Posterior vena cava (tissue), 2 donors: Measurements from ENCODE around the gene TTLL5. TPM values are rescaled to one million over a fixed set of nuclear protein-coding genes. Genes with fewer than 3 reads are reported as not detected.

Experiments used
- DNase-seq: peaks from one replicate; pipeline ENCODE4 v3.0.0-alpha.2; 2020; ENCODE audit warnings: low spot score
- intact Hi-C, 2 donors: fragments of 100-400 bp; cut with DNase I; formaldehyde crosslinking; loops; one replicate each; pipeline versions ENCODE4 v1.14.1 to v1.14.2; 2022 to 2023
- total RNA-seq, 2 donors: library from RNA; stranded (reverse); fragmentation: NEBNext Ultra II Directional; extraction: Animal tissue kit (Norgen Biotek cat#: 25700); gene quantifications; one replicate each; pipeline ENCODE4 v1.2.1, GENCODE V29; 2021
- donor health status: DM: yes; HTN: yes; CAD: no.
- donor health status: DM: yes; HTN: yes; CAD: no.

Gene TTLL5
- total RNA-seq, 2 donors from 2014 or later, result 26.9 to 28.5 TPM

DNA sequence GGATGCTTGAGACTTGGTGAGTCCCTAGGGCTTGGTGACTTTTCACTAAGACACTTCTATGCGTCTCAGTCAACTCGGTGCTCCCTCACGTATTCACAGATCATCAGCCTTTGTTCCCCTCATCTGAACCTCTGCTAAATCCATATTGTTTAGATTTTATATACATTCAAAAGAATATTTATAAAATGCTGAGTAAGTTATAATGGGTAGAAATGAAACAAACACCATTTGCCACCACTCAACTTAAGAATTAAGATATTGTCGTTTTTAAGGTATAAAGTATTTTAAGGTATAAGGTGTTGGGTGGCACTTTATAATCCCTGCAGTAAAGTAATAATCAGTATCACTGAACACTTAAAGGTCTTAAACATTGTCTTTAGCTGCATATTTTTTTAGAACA lies 103.0 kb downstream of the TTLL5 start:
- no peak for DNase-seq
- intact Hi-C loops, result no loop called here

DNA sequence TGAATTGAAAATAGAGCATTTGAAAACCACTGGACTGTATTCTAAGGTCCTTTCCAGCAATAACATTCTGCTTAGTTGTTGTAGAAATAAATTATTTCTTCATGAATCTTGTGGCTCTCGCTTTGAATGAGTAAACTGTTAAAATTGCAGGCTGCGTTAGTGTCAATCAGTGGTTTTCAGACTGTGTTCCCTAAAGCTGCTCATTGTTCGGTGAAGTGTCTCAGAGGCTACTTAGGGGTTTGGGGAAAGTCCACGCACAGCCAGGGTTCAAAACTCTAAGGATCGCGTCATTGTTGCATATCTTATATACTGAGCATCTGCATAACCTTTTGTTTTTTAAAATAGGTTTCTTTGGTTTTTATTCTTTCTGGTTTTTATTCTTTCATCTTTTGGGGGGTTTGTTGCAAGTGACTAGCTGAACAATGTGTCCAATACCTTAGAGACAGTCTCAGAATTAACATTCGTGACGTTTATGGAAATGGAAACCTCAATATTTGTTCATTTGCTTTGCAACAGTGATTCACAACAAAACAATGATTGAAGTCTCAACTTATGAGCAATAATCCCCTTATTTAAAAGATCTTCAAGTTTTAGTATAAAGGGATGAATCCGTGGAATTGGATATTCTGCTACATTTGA lies 108.1 kb downstream of the TTLL5 start:
- intact Hi-C loops, result no loop called here
- no peak for DNase-seq

DNA sequence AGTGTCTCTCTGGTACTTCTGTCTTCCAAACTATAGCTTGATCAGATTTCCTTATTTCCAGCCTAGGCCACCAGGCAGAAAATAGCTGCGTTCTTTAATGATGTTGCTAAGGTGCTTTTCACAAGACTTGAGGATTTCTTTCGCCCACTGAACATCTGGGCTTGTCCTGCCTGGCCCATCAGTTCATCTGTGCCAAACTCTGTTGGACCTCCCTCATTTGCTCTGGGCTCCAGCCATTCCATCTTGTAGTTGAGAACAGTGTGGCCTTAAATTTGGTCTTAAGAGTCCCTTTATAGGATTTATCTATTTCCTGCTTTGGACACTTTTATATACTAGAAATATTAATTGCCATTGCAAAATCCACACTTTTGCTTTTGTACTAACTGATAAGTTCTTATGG lies 109.6 kb downstream of the TTLL5 start:
- intact Hi-C loops, result no loop called here
- DNase-seq, result no peak

DNA sequence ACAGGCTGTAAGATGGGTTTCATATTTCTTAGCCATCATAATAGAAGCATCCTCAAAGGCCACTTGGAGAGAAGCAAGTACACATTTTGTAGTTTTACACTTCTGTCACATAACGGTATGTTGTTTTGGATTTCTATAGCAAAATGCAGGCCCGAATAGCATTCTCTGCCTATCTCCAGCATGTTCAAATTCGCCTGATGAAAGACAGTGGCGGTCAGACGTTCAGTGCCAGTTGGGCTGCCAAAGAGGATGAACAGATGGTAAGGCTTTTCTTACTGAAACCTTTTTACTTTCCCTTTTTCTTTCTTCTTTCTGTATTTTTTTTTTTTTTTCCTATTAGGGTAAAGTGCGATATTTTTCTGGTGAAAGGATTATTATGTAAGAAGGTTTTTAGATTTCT lies 110.5 kb downstream of the TTLL5 start:
- intact Hi-C loops, result no loop called here
- DNase-seq, result no peak

DNA sequence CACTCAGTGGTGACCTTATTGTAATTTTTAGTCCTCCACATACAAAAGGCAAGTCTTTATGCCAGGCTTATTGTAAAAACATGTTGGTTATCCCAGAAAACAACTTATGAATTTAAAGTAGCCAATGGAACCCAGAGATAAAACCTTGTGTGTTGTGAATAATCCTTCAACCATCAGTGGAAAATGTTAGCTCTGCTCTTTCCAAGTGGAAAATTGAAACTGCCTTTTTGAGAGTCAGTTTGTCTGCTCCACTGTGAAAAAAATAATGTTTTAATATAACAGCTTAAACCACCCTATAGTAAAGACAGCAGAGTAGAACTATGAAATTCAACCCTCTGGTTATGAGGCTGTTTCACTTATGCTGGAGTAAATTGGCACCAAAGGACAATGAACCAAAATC lies 112.0 kb downstream of the TTLL5 start:
- DNase-seq, result no peak
- intact Hi-C loops, result no loop called here

DNA sequence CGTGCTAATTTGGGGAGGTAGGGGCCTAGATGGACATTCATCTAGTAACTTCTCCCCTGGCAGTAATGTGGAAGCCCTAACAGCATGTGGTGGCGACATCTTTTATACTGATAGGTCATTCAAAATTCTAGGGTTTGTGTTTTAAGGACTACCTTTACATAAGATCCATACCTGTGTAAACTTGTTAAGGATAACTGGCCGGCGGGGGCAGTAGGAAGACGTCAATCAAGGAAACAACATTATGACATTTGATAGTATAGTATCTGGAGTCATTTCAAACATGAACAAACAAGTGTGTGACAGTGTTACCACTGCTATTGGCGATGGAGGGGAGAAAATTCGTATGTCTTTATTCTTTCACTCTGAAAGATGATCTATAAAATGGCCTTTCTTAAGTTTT lies 120.0 kb downstream of the TTLL5 start:
- intact Hi-C loops, result no loop called here

DNA sequence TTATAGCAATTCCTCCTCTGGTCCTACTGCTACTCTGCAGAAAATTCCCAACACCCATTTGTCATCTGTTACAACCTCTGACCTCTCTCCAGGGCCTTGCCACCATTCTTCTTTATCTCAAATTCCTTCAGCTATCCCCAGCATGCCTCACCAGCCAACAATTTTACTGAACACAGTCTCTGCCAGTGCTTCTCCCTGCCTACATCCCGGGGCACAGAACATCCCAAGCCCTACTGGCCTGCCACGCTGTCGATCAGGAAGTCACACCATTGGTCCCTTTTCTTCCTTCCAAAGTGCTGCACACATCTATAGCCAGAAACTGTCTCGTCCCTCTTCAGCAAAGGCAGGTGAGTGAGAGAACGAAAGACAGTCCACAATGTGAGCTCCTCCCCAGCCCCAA lies 122.1 kb downstream of the TTLL5 start:
- no peak for DNase-seq
- intact Hi-C loops, result no loop called here

More for the DNA sequence above, 120.0 kb downstream of the TTLL5 start:
- no peak for DNase-seq

DNA sequence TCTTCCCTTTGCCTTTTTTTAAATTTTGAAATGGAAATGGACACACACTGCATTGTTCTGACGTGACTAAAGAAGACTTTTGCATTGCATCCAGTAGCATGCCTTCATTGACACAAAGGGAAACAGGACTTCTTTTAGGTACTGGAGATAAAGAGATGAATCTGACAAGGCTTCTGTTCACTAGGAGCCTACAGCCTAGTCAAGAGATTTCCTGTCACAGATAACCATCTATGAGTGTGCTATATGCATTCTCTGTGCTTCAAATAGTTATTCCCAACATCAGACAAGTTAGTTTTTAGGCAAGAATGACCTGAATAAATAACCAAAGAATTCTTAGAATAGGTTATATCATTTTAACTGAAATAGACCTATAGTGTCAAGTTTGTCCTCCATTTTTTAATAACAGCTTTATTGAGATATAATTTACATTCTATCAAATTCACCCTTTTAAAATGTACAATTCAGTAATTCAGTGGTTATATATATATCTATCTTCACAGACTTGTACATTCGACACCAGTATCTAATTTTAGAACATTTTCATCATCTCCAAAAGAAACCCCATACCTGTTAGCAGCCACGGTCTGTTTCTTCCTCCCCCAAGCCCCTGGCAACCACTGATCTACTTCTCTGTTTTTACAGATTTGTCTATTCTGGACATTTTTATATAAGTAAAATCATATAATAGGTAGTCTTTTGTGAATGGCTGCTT lies 122.7 kb downstream of the TTLL5 start:
- intact Hi-C loops, result no loop called here
- DNase-seq, result no peak

DNA sequence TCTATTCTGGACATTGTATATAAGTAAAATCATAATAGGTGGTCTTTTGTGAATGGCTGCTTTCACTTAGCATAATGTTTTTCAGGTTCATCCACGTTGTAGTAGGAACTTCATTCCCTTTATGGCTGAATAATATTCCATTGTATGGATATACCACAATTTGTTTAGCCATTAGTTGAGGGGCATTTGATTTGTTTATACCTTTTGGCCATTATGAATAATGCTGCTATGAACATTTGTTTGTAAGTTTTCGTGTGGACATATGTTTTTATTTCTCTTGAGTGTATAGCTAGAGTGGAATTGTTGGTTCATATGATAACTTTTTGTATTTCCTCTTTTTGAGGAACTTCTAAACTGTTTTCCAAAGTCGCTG lies 123.3 kb downstream of the TTLL5 start:
- intact Hi-C loops, result no loop called here
- DNase-seq, result no peak

DNA sequence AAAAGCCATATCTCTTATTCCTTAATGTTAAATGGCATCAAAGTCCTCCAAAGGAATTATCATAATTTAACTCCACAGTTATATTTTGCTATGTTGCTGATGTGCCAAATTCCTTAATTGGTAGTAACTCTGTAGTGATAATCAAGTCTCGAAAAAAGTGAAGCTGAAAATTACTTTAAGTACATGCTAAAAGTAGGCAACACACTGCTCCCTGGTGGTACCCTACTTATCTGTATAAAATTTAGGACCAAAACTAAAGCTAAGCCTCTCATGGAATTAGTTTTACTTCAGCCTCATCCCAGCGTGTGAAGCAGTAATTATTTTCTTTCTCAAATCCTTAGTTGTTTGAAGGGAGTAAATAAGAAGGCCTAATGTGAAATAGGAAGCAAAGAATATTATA lies 132.8 kb downstream of the TTLL5 start:
- intact Hi-C loops, result loop anchor here (1.0 to 10.0 kb wide), 3 partner anchors 79 to 187 kb away; partner anchors contain the start of gene TGFB3 (in 1 of the 2)

DNA sequence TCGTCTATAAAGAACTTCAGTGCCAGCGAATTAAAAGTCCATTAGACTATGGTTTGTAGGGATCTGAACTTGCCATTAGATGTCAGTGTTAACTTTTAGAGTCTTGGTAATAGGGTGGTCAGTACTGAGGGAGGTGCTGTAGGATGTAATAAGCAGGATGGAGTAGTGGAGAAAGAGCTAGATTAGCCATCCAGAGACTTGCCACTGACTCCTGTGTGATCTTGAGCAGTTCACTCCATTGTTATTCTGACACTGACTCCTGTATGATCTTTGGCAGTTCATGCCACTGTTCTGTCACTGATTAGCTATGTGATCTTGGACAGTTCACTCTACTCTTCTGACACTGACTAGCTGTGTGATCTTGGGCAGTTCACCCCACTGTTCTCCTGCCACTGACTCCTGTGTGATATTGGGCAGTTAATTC lies 133.6 kb downstream of the TTLL5 start:
- no peak for DNase-seq
- intact Hi-C loops, result loop anchor here (1.0 to 10.0 kb wide), 3 partner anchors 80 to 186 kb away; partner anchors contain the start of gene TGFB3 (in 1 of the 2)

More for the DNA sequence above, 132.8 kb downstream of the TTLL5 start:
- DNase-seq, result no peak

DNA sequence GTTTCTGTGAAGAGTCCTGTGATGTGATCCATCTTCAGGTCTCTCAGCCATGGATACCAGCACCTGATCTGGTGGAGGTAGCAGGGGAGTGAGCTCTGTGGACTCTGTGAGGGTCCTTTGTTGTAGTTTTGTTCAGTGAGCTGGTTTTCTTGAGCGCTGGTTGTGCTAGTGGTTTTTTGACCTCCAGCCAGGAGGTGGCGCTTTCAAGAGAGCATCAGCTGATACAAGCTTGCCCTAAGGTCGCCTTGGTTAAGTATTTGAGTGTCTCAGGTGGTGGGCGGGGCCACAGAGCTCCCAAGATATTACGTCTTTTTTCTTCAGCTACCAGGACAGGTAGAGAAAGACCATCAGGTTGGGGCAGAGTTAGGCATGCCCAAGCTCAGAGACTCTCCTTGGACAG lies 139.7 kb downstream of the TTLL5 start:
- intact Hi-C loops, result no loop called here
- DNase-seq, result no peak

DNA sequence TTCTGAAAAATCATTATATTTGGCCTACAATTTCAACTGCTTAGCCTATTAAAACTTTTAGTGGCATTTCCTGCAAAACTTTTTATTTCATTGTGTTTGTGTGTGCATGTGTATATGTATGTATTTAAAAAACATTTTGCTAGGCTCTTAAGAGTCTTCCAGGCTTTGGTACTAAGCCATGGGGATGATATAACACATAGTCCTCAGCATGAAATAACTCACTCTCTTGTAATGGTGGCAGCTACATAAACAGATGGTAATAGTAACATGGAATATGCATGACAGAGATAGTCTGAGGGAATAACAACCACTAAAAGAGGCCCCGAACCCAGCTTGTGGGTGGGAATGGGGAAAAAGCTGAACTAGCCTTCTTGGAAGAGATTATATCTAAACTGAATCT lies 141.4 kb downstream of the TTLL5 start:
- DNase-seq, result no peak
- intact Hi-C loops, result no loop called here

DNA sequence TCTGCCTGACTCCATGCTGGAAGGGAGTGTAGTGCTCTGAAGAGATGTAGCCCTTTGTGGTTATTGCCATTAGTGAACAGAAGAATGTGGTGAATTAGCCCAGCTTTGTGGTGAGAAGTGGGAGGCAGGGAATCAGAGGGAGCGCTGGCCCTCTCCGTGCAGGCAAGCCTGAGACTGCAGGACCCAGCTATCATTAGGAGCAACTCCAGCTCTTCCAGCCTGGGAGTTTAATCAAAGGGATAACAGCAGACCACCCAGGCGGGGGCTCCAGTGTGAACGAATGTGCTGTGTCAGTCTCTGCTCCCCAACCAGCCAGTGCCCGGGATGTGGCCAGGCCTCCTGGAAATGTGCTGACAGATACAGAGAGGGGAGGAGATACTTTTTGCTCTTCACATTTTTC lies 142.7 kb downstream of the TTLL5 start:
- no peak for DNase-seq
- intact Hi-C loops, result no loop called here

DNA sequence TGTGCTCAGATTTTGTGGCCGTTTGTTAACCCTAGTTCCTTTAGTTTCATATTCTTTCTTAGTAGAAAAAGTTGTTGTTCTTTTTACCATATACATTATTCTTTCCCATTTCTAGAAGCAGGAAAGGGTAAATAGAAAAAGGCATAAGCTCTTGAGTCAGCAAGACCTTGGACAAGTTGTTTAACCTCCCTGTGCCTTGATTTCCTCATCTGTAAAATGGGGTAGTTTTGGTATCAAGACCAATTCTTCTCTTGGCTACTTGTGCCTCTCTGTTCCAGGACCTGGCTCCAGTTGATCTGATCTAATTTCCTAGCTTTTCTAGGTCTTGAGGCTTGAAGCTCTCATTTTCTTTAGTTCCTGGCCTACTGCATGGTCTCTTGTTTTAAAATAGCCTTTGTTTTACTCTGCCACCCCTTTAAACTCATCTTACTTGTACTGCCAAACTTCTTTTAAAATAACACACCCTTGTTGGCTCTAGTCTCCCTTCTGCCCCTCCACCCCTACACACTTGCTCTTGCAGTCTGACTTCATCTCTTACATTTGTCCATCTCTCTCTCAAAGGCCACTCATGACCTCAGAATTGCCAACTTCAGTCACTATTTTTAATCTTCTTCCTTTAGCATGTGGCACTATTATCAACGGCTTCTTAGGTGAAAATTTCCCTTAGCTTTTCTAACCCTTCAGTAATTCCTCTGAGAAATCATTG lies 143.7 kb downstream of the TTLL5 start:
- intact Hi-C loops, result loop anchor here in 1 of 2 donors (1.0 kb wide), 1 partner anchor 166 kb away; no protein-coding TSS in a partner anchor
- DNase-seq, result no peak

DNA sequence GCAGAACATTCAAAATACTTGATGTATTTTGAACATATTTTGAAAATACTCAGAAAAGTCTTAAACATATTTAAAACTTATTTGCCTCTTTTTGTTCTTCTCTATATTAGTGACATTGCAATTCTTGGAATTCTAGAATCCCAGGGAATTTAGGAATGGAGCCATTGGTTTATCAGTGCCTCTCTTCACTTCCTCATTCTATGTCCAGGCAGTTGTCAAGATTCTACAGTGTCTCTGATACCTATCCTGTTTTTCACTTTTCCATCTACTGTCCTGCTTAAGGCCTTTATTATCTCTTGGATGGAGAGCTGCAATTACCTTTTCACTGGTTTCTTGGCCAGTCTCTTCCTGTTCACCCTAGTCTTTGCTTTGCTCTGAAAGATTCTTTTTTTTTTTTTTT lies 144.6 kb downstream of the TTLL5 start:
- DNase-seq, result no peak

DNA sequence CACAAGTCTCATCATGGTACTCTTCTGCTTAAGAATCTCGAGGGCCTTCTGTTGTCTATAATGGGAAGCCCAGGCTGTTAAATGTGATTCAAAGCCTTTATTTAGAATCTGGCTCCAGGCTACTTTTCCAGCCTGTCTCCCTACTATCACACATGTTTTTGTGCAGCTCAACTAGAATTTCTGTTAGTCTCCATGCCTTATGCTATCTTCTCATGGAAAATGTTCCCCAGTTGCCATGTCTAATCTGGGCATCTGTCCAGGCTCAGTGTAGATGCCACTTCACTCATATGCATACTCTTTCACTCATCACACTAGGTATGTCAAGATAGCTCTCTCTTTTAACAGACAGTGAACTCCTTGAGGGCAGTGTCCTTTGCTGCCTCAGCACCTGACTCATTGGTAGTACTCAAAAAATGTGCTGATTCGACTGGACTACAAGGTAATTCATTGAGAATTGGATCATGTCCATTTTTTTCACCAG lies 145.3 kb downstream of the TTLL5 start:
- DNase-seq, result no peak
- intact Hi-C loops, result no loop called here

More for the DNA sequence above, 144.6 kb downstream of the TTLL5 start:
- intact Hi-C loops, result loop anchor here in 1 of 2 donors (1.0 kb wide), 1 partner anchor 165 kb away; no protein-coding TSS in a partner anchor

DNA sequence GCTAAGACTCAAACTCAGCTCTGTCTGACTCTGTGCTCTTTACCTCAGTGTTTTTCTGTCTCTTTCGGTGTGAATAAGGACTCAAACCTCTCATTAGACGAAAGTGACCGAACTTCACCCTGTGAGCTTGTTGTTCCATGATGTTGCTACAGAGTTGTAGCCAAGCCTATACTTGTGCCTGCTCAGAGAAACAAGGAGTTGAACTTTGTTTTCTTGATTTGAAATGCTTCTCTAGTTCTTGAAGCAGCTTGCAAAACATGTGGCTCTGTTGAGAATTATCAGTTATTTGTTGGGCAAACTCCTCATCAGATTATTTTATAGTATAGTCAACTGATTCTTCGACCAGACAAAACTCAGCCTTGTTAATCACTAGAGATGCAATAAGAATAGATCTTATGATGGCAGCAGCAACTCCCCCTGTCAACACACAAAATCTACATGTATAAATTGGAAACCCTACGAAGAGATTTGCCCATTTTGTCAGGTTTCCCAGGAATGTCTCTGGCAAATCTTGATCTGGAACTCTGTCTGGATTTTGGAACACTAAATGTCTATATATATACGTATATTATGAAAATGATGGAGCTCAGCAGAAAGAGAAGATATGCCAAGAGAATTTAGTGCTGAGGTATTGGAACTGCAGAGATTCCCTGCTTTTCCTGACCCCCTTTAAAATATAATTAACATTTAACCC lies 146.8 kb downstream of the TTLL5 start:
- DNase-seq, result no peak
- intact Hi-C loops, result no loop called here

DNA sequence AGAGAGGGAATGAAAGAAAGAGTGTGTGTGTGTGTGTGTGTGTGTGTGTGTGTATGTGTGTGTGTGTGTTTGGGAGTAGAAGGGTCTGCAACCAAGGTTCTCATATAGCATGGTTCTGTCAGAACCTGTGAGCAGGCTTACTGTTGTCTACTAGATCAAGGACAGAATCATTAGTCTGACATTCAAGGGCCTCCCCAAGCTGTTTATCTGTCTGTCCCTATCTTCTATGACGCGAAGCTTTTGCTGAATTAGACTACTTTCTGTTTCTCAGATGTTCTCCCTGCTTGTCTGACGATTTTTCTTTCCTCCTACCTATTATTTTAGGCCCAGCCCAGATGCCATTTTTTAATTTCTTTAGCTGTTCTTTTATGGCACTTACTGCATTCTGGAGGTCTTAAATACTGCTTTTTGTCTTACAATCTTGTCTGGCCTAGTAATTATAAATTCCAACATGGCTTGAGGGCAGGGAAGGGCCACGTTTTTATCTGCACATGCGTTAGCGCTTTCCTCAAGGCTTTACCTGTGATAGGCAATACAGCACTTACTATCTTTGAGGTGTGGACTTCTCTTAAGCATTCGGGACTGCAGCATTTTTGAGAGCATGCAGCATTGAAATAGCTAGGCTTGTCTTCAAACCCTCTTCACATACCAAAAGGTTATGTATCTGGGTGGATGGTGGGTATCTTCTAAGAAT lies 150.2 kb downstream of the TTLL5 start:
- DNase-seq, result no peak
- intact Hi-C loops, result no loop called here
